Nephron progenitor cell (in vitro differentiated cells): Measurements from ENCODE around the gene GPR156.

Source experiments
- DNase-seq: peaks from one replicate; pipeline ENCODE4 v3.0.0; 2021
- H3K27ac Mint-ChIP-seq: 2 replicates; pipeline ENCODE4 v1.8.0; 2021; ENCODE audit warnings: mild to moderate bottlenecking, moderate library complexity, mixed read lengths
- H3K27me3 Mint-ChIP-seq: 2 replicates; pipeline ENCODE4 v1.8.0; 2021; ENCODE audit warnings: mild to moderate bottlenecking, low read depth, mixed read lengths; ENCODE audit not compliant: poor library complexity
- H3K36me3 Mint-ChIP-seq: 2 replicates; pipeline ENCODE4 v1.8.0; 2021; ENCODE audit warnings: low read depth, mixed read lengths
- H3K4me1 Mint-ChIP-seq: 2 replicates; pipeline ENCODE4 v1.8.0; 2021; ENCODE audit warnings: mixed read lengths
- H3K4me3 Mint-ChIP-seq: 2 replicates; pipeline ENCODE4 v1.8.0; 2021; ENCODE audit warnings: mild to moderate bottlenecking, moderate library complexity, mixed read lengths
- H3K9me3 Mint-ChIP-seq: 2 replicates; pipeline ENCODE4 v1.8.0; 2021; ENCODE audit warnings: mild to moderate bottlenecking, moderate library complexity, mixed read lengths
- TF ChIP-seq, protein P1 (sequence below): fragments of 200-600 bp; sonication (generic); IDR thresholded peaks from 2 replicates; pipeline ENCODE4 v1.5.0; 2021; ENCODE audit warnings: antibody characterized with exemption

The GPR156 gene

GRCh38 chr3:120272286-120272685 is 12.7 kb downstream of the GPR156 start:
- no peak overlapping the region for H3K4me3 Mint-ChIP-seq
- H3K27me3 Mint-ChIP-seq: peaks cover 17% of the 10 kb centered on the region
- TF ChIP-seq, protein P1, sequence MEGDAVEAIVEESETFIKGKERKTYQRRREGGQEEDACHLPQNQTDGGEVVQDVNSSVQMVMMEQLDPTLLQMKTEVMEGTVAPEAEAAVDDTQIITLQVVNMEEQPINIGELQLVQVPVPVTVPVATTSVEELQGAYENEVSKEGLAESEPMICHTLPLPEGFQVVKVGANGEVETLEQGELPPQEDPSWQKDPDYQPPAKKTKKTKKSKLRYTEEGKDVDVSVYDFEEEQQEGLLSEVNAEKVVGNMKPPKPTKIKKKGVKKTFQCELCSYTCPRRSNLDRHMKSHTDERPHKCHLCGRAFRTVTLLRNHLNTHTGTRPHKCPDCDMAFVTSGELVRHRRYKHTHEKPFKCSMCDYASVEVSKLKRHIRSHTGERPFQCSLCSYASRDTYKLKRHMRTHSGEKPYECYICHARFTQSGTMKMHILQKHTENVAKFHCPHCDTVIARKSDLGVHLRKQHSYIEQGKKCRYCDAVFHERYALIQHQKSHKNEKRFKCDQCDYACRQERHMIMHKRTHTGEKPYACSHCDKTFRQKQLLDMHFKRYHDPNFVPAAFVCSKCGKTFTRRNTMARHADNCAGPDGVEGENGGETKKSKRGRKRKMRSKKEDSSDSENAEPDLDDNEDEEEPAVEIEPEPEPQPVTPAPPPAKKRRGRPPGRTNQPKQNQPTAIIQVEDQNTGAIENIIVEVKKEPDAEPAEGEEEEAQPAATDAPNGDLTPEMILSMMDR: no peak
- H3K36me3 Mint-ChIP-seq: no peaks in the 10 kb centered on the region
- H3K27ac Mint-ChIP-seq: no peak overlapping the region
- no peaks in the 10 kb centered on the region for H3K4me1 Mint-ChIP-seq
- H3K9me3 Mint-ChIP-seq: peaks cover 4% of the 10 kb centered on the region
- DNase-seq: no peak

DNA sequence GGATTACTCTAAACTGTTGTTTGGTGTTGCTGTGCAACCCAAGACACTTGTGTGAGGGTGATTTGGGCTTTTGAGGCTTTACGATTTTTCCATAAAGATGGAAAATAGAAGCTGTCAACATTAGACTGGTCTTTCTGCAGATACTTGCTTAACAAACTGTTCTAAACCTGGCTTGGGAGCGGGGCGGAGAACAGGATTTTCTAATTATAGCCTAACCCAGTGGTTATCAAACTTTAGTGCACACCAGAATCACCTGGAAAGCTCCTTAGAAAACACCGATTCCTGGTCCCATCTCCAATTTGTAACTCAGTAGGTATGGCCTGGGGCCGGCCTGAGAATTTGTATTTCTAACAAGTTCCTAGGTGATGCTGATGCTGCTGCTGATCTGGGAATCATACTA is 19.0 kb downstream of the GPR156 start:
- Mint-ChIP-seq H3K27ac (no peak overlapping the region), H3K9me3 (no peaks in the 10 kb centered on the region), H3K4me1 (no peaks in the 10 kb centered on the region), H3K36me3 (no peaks in the 10 kb centered on the region), H3K4me3 (no peak overlapping the region), H3K27me3 (peaks cover 9% of the 10 kb centered on the region)
- TF ChIP-seq, protein P1: no peak
- no peak for DNase-seq

DNA sequence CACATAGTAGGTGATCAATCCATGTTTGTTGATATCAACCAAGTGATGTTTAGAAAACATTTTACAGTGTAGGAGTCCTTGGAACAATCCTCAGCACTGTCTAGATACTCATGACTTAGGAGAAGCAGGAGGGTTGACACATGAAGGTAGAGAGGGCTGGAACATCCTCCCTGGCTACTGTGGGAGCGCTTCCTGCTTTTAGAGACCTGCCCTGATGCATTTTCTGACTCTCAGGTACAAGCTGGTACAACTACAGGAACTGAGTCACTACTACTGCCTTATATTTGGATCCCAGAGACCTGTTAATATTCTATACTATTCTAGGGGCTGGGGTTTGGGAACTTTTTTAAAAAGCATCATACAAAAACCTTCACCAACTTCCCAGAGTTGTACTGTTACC is 20.1 kb downstream of the GPR156 start:
- TF ChIP-seq, protein P1: no peak
- no peak overlapping the region for H3K4me3 Mint-ChIP-seq
- H3K27me3 Mint-ChIP-seq: peaks cover 6% of the 10 kb centered on the region
- H3K36me3 Mint-ChIP-seq: no peaks in the 10 kb centered on the region
- no peak for DNase-seq
- H3K9me3 Mint-ChIP-seq: no peaks in the 10 kb centered on the region
- no peaks in the 10 kb centered on the region for H3K4me1 Mint-ChIP-seq
- no peak overlapping the region for H3K27ac Mint-ChIP-seq

DNA sequence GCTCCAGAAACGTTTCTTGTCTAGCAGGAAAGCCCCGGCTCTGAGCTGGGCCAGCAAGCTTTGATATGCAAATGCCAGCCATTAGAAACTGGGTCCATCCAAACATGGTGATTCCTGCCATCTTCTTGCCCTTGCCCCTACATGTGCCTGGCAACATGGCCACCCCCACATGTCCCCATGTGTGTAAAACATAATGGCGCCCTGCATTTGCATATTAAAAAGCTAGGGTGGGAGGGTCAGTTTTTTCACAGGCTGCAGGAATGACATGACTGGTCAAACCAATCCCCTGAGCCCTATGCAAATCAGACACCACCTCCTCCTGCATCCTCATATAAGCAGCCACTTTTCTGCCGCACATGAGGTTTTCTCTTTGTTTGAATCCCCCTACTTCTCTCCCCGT is 21.2 kb downstream of the GPR156 start:
- H3K27ac Mint-ChIP-seq: no peak overlapping the region

GRCh38 chr3:120258009-120258408 is 27.0 kb downstream of the GPR156 start:
- TF ChIP-seq, protein P1: no peak
- Mint-ChIP-seq H3K27ac (no peak overlapping the region), H3K4me3 (no peak overlapping the region), H3K9me3 (peaks cover 59% of the 10 kb centered on the region), H3K4me1 (no peaks in the 10 kb centered on the region), H3K36me3 (peaks cover 10% of the 10 kb centered on the region), H3K27me3 (peaks cover 11% of the 10 kb centered on the region)
- no peak for DNase-seq

More for the DNA sequence above, 21.2 kb downstream of the GPR156 start:
- TF ChIP-seq, protein P1: no peak
- no peaks in the 10 kb centered on the region for H3K4me1 Mint-ChIP-seq
- peaks cover 4% of the 10 kb centered on the region for H3K9me3 Mint-ChIP-seq
- no peaks in the 10 kb centered on the region for H3K36me3 Mint-ChIP-seq
- peaks cover 8% of the 10 kb centered on the region for H3K27me3 Mint-ChIP-seq
- H3K4me3 Mint-ChIP-seq: no peak overlapping the region
- DNase-seq: no peak

DNA sequence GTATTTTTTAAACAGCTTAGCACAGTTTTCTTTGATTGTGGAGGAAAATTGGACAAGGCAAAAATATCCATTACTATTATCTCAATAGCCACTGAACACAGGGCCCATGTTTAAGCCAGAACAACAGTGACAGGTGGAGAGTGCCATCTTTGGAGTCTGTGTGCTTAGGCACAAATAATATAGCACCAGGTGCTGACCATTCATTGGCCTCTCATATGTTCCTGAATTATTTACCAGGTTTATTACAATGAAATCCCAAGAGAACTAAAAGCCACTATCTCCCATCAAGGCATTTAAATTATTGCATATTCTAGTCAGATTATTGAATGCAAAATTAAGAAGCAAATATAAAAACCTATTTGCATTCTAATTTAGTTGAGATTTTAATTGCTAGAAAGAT is 39.6 kb downstream of the GPR156 start:
- Mint-ChIP-seq H3K27me3 (peaks cover 8% of the 10 kb centered on the region), H3K9me3 (peaks cover 13% of the 10 kb centered on the region), H3K4me3 (no peak overlapping the region), H3K36me3 (peaks cover under 1% of the 10 kb centered on the region), H3K4me1 (peaks cover 23% of the 10 kb centered on the region), H3K27ac (no peak overlapping the region)
- TF ChIP-seq, protein P1: no peak
- no peak for DNase-seq
